ENCODE measurements around the gene ABCF2.
A peak's percentile ranks its signal among the peaks of the same experiment; 100 is the strongest.

The ABCF2 gene

DNA sequence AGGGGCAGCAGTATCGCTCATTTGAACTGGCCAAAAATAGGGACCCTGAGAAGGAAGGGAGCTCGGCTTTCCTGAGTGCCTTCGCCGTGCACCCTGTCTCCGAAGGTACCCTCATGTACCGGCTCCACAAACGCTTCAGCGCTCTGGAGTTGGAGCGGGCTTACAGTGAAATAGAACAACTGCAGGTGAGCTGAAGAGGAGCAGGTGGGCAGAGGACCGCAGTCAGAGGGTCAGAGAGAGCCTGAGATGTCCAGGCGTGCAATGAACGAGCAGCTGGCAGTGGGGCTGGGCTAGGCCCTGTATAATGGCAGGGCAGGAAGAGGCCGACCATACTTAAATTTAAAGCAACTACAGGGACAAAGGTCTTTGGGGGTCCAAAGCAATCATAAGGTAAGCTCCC, 9.4 kb upstream of the ABCF2 start:
- Histone ChIP-seq H3K9me3 (ENCODE audit: severe bottlenecking) (no peaks in the 10 kb centered on the region), H3K4me3 (ENCODE audit: severe bottlenecking) (no peak overlapping the region), H3K27me3 (ENCODE audit: insufficient read depth, poor library complexity, severe bottlenecking) (no peaks in the 10 kb centered on the region), H3K4me1 (ENCODE audit: insufficient read depth, poor library complexity, severe bottlenecking) (no peaks in the 10 kb centered on the region), H3K27ac (ENCODE audit: poor library complexity, severe bottlenecking) (no peak overlapping the region), H3K36me3 (ENCODE audit: low read depth) (peaks cover 41% of the 10 kb centered on the region)
- TF ChIP-seq, protein P1, sequence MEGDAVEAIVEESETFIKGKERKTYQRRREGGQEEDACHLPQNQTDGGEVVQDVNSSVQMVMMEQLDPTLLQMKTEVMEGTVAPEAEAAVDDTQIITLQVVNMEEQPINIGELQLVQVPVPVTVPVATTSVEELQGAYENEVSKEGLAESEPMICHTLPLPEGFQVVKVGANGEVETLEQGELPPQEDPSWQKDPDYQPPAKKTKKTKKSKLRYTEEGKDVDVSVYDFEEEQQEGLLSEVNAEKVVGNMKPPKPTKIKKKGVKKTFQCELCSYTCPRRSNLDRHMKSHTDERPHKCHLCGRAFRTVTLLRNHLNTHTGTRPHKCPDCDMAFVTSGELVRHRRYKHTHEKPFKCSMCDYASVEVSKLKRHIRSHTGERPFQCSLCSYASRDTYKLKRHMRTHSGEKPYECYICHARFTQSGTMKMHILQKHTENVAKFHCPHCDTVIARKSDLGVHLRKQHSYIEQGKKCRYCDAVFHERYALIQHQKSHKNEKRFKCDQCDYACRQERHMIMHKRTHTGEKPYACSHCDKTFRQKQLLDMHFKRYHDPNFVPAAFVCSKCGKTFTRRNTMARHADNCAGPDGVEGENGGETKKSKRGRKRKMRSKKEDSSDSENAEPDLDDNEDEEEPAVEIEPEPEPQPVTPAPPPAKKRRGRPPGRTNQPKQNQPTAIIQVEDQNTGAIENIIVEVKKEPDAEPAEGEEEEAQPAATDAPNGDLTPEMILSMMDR (IDR thresholded peaks at IDR 0.05; ENCODE audit: poor library complexity, severe bottlenecking): no peak
- no peak for ATAC-seq (ENCODE audit: low read depth)
- no peak for DNase-seq (ENCODE audit: low spot score)

DNA sequence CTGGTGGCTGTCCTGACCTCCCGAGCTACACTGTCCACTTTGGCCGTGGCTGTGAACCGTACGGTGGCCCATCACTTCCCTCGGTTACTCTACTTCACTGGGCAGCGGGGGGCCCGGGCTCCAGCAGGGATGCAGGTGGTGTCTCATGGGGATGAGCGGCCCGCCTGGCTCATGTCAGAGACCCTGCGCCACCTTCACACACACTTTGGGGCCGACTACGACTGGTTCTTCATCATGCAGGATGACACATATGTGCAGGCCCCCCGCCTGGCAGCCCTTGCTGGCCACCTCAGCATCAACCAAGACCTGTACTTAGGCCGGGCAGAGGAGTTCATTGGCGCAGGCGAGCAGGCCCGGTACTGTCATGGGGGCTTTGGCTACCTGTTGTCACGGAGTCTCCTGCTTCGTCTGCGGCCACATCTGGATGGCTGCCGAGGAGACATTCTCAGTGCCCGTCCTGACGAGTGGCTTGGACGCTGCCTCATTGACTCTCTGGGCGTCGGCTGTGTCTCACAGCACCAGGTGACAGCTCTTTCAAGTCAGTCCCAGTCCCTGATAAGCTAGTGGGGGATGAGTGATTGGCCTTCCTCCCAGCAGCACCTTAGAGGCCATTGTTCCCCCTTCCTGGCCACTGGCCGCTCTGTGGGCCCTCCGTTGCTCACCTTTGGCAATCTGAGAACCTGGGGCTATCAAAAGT, 8.2 kb upstream of the ABCF2 start:
- TF ChIP-seq, protein P1 (IDR thresholded peaks at IDR 0.05; ENCODE audit: poor library complexity, severe bottlenecking): no peak
- H3K9me3 ChIP-seq (ENCODE audit: severe bottlenecking): no peaks in the 10 kb centered on the region
- ATAC-seq (ENCODE audit: low read depth) (no peak), DNase-seq (ENCODE audit: low spot score) (no peak)
- H3K4me1 ChIP-seq (ENCODE audit: insufficient read depth, poor library complexity, severe bottlenecking): no peaks in the 10 kb centered on the region
- H3K4me3 ChIP-seq (ENCODE audit: severe bottlenecking): no peak overlapping the region
- no peaks in the 10 kb centered on the region for H3K27me3 ChIP-seq (ENCODE audit: insufficient read depth, poor library complexity, severe bottlenecking)
- H3K36me3 ChIP-seq (ENCODE audit: low read depth): peaks cover 41% of the 10 kb centered on the region
- H3K27ac ChIP-seq (ENCODE audit: poor library complexity, severe bottlenecking): no peak overlapping the region

DNA sequence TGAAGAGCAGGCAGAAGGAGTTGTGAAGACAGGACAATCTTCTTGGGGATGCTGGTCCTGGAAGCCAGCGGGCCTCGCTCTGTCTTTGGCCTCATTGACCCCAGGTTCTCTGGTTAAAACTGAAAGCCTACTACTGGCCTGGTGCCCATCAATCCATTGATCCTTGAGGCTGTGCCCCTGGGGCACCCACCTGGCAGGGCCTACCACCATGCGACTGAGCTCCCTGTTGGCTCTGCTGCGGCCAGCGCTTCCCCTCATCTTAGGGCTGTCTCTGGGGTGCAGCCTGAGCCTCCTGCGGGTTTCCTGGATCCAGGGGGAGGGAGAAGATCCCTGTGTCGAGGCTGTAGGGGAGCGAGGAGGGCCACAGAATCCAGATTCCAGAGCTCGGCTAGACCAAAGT, 6.8 kb upstream of the ABCF2 start:
- Histone ChIP-seq H3K9me3 (ENCODE audit: severe bottlenecking) (no peaks in the 10 kb centered on the region), H3K36me3 (ENCODE audit: low read depth) (peaks cover 41% of the 10 kb centered on the region), H3K4me3 (ENCODE audit: severe bottlenecking) (peak overlapping the region; percentile 88), H3K4me1 (ENCODE audit: insufficient read depth, poor library complexity, severe bottlenecking) (no peaks in the 10 kb centered on the region), H3K27me3 (ENCODE audit: insufficient read depth, poor library complexity, severe bottlenecking) (no peaks in the 10 kb centered on the region), H3K27ac (ENCODE audit: poor library complexity, severe bottlenecking) (peak overlapping the region; percentile 61)
- DNase-seq (ENCODE audit: low spot score): no peak
- ATAC-seq (ENCODE audit: low read depth): no peak
- TF ChIP-seq, protein P1 (IDR thresholded peaks at IDR 0.05; ENCODE audit: poor library complexity, severe bottlenecking): no peak

DNA sequence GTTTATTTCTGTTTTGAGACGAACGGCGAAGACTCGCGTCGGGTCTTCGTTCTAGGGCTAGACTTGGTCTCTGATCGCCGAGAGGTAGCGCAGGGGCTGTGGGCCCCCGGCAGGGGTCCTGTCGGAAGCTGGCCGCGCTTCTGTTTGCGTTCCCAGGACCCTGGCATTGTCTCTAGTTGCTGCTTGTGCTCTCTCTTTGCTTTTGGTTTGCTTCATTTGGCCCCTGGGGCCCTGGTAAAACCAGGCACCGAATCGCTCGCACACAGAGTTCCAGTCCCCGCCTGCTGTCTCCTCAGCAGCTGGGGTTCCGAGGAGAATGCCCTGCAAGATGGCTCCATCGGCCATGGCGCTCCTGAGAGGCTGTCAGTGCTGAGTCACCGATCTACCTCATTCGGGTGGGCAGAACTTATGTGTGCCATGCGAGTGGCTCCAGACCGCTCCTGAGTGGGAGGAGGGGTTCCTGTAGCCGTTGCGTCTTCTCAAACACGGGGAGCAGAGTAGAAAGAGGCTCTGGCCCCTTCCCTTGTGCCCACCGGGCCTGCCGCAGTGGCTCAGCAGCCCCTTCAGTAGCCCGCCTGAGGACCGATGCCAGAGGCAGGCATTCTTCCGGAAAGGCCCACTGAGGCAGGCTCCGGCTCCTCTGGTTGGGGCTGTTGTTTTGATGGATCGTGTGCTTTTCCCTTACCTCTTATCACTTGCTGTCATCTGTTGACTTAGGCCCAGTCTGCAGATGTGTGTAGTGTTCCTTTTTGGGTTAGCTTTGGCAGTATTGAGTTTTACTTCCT, 6.1 kb upstream of the ABCF2 start:
- DNase-seq (ENCODE audit: low spot score) (no peak), ATAC-seq (ENCODE audit: low read depth) (peak; percentile 81)
- Histone ChIP-seq H3K4me1 (ENCODE audit: insufficient read depth, poor library complexity, severe bottlenecking) (no peaks in the 10 kb centered on the region), H3K36me3 (ENCODE audit: low read depth) (peaks cover 37% of the 10 kb centered on the region), H3K27ac (ENCODE audit: poor library complexity, severe bottlenecking) (peak overlapping the region; percentile 61), H3K9me3 (ENCODE audit: severe bottlenecking) (no peaks in the 10 kb centered on the region), H3K4me3 (ENCODE audit: severe bottlenecking) (peak overlapping the region; percentile 88), H3K27me3 (ENCODE audit: insufficient read depth, poor library complexity, severe bottlenecking) (no peaks in the 10 kb centered on the region)
- TF ChIP-seq, protein P1 (IDR thresholded peaks at IDR 0.05; ENCODE audit: poor library complexity, severe bottlenecking): no peak
